ENCODE data around the gene POLR1C.
A peak's percentile ranks its signal among the peaks of the same experiment; 100 is the strongest.

The POLR1C gene

DNA sequence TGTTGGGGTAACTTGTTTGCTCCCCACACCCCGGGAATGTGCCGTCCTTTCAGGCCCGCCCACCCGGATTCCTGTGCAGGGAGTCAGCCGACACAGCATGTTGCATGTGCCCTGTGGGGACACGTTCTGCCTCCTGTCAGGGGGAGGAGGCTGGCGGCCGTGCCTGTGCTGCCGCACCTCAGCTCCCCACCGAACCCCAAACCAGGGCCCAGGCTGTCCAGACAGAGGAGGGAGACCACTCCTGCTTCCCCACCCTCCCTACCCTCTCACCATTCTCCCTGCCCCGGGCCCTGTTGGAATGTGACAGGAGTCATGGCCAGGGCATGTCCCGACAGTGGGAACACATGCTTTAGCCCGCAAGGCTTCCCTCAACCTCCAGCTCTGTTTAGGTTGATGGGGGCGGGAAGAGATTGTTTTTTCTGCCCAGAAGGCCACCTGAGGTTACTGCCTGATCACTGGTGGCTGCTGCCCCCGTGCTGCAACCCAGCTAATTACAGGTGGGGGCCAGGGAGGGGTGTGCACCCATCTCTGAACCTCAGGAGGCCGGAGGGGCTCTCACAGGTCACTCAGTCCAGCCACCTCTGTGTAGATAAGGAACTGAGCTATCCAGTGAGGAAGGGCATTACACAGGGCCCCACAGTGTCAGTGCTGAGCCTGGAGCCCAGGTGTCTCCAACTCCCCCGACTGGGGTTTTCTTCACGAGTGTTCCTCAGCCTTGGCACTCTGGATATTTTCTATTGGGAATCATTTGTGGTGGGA is 20.3 kb upstream of the POLR1C start (continued):
- TF ChIP-seq, protein P1, sequence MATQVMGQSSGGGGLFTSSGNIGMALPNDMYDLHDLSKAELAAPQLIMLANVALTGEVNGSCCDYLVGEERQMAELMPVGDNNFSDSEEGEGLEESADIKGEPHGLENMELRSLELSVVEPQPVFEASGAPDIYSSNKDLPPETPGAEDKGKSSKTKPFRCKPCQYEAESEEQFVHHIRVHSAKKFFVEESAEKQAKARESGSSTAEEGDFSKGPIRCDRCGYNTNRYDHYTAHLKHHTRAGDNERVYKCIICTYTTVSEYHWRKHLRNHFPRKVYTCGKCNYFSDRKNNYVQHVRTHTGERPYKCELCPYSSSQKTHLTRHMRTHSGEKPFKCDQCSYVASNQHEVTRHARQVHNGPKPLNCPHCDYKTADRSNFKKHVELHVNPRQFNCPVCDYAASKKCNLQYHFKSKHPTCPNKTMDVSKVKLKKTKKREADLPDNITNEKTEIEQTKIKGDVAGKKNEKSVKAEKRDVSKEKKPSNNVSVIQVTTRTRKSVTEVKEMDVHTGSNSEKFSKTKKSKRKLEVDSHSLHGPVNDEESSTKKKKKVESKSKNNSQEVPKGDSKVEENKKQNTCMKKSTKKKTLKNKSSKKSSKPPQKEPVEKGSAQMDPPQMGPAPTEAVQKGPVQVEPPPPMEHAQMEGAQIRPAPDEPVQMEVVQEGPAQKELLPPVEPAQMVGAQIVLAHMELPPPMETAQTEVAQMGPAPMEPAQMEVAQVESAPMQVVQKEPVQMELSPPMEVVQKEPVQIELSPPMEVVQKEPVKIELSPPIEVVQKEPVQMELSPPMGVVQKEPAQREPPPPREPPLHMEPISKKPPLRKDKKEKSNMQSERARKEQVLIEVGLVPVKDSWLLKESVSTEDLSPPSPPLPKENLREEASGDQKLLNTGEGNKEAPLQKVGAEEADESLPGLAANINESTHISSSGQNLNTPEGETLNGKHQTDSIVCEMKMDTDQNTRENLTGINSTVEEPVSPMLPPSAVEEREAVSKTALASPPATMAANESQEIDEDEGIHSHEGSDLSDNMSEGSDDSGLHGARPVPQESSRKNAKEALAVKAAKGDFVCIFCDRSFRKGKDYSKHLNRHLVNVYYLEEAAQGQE (tag by site-specific recombination; IDR thresholded peaks at IDR 0.05) = no peak
- TF ChIP-seq, protein P2, sequence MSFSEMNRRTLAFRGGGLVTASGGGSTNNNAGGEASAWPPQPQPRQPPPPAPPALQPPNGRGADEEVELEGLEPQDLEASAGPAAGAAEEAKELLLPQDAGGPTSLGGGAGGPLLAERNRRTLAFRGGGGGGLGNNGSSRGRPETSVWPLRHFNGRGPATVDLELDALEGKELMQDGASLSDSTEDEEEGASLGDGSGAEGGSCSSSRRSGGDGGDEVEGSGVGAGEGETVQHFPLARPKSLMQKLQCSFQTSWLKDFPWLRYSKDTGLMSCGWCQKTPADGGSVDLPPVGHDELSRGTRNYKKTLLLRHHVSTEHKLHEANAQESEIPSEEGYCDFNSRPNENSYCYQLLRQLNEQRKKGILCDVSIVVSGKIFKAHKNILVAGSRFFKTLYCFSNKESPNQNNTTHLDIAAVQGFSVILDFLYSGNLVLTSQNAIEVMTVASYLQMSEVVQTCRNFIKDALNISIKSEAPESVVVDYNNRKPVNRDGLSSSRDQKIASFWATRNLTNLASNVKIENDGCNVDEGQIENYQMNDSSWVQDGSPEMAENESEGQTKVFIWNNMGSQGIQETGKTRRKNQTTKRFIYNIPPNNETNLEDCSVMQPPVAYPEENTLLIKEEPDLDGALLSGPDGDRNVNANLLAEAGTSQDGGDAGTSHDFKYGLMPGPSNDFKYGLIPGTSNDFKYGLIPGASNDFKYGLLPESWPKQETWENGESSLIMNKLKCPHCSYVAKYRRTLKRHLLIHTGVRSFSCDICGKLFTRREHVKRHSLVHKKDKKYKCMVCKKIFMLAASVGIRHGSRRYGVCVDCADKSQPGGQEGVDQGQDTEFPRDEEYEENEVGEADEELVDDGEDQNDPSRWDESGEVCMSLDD (tag by site-specific recombination; IDR thresholded peaks at IDR 0.05) = no peak
- TF ChIP-seq YY1 (tag by site-specific recombination; IDR thresholded peaks at IDR 0.05) (no peak), ZNF211 (tag by site-specific recombination; IDR thresholded peaks at IDR 0.05; ENCODE audit: low read depth) (no peak), ZIC2 (tag by site-specific recombination; IDR thresholded peaks at IDR 0.05) (peak; percentile 57), ZNF510 (tag by site-specific recombination; IDR thresholded peaks at IDR 0.05; ENCODE audit: insufficient replicate concordance) (no peak), ZNF76 (tag by site-specific recombination; IDR thresholded peaks at IDR 0.05; ENCODE audit: borderline replicate concordance, low read depth) (no peak), ZSCAN16 (tag by site-specific recombination; IDR thresholded peaks at IDR 0.05) (no peak), SCRT2 (tag by site-specific recombination; IDR thresholded peaks at IDR 0.05) (0 out of 2 replicates have a peak, but pooled peaks have one; percentile 58), ZNF654 (tag by site-specific recombination; IDR thresholded peaks at IDR 0.05; ENCODE audit: low read depth) (peak; percentile 36), ZFP69B (tag by site-specific recombination; IDR thresholded peaks at IDR 0.05) (no peak), ZNF561 (tag by site-specific recombination; IDR thresholded peaks at IDR 0.05; ENCODE audit: borderline replicate concordance) (no peak), ZNF214 (tag by site-specific recombination; IDR thresholded peaks at IDR 0.05; ENCODE audit: borderline replicate concordance) (no peak), ZNF530 (tag by site-specific recombination; IDR thresholded peaks at IDR 0.05; ENCODE audit: low read depth) (no peak)
- TF ChIP-seq, protein P3, sequence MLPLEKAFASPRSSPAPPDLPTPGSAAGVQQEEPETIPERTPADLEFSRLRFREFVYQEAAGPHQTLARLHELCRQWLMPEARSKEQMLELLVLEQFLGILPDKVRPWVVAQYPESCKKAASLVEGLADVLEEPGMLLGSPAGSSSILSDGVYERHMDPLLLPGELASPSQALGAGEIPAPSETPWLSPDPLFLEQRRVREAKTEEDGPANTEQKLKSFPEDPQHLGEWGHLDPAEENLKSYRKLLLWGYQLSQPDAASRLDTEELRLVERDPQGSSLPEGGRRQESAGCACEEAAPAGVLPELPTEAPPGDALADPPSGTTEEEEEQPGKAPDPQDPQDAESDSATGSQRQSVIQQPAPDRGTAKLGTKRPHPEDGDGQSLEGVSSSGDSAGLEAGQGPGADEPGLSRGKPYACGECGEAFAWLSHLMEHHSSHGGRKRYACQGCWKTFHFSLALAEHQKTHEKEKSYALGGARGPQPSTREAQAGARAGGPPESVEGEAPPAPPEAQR (tag by site-specific recombination; IDR thresholded peaks at IDR 0.05) = no peak
- TF ChIP-seq, protein P4, sequence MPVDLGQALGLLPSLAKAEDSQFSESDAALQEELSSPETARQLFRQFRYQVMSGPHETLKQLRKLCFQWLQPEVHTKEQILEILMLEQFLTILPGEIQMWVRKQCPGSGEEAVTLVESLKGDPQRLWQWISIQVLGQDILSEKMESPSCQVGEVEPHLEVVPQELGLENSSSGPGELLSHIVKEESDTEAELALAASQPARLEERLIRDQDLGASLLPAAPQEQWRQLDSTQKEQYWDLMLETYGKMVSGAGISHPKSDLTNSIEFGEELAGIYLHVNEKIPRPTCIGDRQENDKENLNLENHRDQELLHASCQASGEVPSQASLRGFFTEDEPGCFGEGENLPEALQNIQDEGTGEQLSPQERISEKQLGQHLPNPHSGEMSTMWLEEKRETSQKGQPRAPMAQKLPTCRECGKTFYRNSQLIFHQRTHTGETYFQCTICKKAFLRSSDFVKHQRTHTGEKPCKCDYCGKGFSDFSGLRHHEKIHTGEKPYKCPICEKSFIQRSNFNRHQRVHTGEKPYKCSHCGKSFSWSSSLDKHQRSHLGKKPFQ (tag by site-specific recombination; IDR thresholded peaks at IDR 0.05) = no peak
- TF ChIP-seq, protein P5, sequence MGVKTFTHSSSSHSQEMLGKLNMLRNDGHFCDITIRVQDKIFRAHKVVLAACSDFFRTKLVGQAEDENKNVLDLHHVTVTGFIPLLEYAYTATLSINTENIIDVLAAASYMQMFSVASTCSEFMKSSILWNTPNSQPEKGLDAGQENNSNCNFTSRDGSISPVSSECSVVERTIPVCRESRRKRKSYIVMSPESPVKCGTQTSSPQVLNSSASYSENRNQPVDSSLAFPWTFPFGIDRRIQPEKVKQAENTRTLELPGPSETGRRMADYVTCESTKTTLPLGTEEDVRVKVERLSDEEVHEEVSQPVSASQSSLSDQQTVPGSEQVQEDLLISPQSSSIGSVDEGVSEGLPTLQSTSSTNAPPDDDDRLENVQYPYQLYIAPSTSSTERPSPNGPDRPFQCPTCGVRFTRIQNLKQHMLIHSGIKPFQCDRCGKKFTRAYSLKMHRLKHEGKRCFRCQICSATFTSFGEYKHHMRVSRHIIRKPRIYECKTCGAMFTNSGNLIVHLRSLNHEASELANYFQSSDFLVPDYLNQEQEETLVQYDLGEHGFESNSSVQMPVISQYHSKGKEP (tag by site-specific recombination; IDR thresholded peaks at IDR 0.05) = no peak
- TF ChIP-seq, protein P6, sequence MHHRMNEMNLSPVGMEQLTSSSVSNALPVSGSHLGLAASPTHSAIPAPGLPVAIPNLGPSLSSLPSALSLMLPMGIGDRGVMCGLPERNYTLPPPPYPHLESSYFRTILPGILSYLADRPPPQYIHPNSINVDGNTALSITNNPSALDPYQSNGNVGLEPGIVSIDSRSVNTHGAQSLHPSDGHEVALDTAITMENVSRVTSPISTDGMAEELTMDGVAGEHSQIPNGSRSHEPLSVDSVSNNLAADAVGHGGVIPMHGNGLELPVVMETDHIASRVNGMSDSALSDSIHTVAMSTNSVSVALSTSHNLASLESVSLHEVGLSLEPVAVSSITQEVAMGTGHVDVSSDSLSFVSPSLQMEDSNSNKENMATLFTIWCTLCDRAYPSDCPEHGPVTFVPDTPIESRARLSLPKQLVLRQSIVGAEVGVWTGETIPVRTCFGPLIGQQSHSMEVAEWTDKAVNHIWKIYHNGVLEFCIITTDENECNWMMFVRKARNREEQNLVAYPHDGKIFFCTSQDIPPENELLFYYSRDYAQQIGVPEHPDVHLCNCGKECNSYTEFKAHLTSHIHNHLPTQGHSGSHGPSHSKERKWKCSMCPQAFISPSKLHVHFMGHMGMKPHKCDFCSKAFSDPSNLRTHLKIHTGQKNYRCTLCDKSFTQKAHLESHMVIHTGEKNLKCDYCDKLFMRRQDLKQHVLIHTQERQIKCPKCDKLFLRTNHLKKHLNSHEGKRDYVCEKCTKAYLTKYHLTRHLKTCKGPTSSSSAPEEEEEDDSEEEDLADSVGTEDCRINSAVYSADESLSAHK (tag by site-specific recombination; IDR thresholded peaks at IDR 0.05) = no peak
- TF ChIP-seq, protein P7, sequence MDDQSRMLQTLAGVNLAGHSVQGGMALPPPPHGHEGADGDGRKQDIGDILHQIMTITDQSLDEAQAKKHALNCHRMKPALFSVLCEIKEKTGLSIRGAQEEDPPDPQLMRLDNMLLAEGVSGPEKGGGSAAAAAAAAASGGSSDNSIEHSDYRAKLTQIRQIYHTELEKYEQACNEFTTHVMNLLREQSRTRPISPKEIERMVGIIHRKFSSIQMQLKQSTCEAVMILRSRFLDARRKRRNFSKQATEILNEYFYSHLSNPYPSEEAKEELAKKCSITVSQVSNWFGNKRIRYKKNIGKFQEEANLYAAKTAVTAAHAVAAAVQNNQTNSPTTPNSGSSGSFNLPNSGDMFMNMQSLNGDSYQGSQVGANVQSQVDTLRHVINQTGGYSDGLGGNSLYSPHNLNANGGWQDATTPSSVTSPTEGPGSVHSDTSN (CRISPR knock-in tag; IDR thresholded peaks at IDR 0.05) = 0 out of 2 replicates have a peak, but pooled peaks have one; percentile 58
- TF ChIP-seq, protein P8, sequence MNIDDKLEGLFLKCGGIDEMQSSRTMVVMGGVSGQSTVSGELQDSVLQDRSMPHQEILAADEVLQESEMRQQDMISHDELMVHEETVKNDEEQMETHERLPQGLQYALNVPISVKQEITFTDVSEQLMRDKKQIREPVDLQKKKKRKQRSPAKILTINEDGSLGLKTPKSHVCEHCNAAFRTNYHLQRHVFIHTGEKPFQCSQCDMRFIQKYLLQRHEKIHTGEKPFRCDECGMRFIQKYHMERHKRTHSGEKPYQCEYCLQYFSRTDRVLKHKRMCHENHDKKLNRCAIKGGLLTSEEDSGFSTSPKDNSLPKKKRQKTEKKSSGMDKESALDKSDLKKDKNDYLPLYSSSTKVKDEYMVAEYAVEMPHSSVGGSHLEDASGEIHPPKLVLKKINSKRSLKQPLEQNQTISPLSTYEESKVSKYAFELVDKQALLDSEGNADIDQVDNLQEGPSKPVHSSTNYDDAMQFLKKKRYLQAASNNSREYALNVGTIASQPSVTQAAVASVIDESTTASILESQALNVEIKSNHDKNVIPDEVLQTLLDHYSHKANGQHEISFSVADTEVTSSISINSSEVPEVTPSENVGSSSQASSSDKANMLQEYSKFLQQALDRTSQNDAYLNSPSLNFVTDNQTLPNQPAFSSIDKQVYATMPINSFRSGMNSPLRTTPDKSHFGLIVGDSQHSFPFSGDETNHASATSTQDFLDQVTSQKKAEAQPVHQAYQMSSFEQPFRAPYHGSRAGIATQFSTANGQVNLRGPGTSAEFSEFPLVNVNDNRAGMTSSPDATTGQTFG (tag by site-specific recombination; IDR thresholded peaks at IDR 0.05; ENCODE audit: borderline replicate concordance) = no peak
